Hepatocyte (in vitro differentiated cells): ENCODE data around the gene C2orf92. TPM values are rescaled to one million over a fixed set of nuclear protein-coding genes. Genes with fewer than 3 reads are reported as not detected.
A peak's percentile ranks its signal among the peaks of the same experiment; 100 is the strongest.

Experiments used
- DNase-seq: peaks from one replicate; pipeline ENCODE4 v3.0.0-alpha.2; 2016; ENCODE audit warnings: low spot score
- H2AFZ ChIP-seq: fragments of 200-600 bp; sonication (generic); 2 replicates; pipeline ENCODE4 v1.6.0; 2016; ENCODE audit warnings: antibody characterized with exemption, mild to moderate bottlenecking
- H3K27ac ChIP-seq: fragments of 200-600 bp; sonication (generic); 2 replicates; pipeline ENCODE4 v1.5.1; 2016; ENCODE audit warnings: mild to moderate bottlenecking
- H3K27me3 ChIP-seq: fragments of 200-600 bp; sonication (generic); 2 replicates; pipeline ENCODE4 v1.6.1; 2016
- H3K36me3 ChIP-seq: fragments of 200-600 bp; sonication (generic); replicated peaks from 2 replicates; pipeline ENCODE4 v1.5.1; 2016; ENCODE audit warnings: low read depth; ENCODE audit not compliant: insufficient read depth
- H3K4me1 ChIP-seq: fragments of 200-600 bp; sonication (generic); 2 replicates; pipeline ENCODE4 v1.5.1; 2016; ENCODE audit warnings: mild to moderate bottlenecking, moderate library complexity; ENCODE audit not compliant: insufficient read depth
- H3K4me2 ChIP-seq: fragments of 200-600 bp; sonication (generic); 2 replicates; pipeline ENCODE4 v1.6.0; 2016
- H3K4me3 ChIP-seq: fragments of 200-600 bp; sonication (generic); 2 replicates; pipeline ENCODE4 v1.5.1; 2016; ENCODE audit warnings: mild to moderate bottlenecking
- H3K79me2 ChIP-seq: fragments of 200-600 bp; sonication (generic); 2 replicates; pipeline ENCODE4 v1.6.0; 2017; ENCODE audit warnings: mild to moderate bottlenecking
- H3K9me2 ChIP-seq: fragments of 200-600 bp; sonication (generic); replicated peaks from 2 replicates; pipeline ENCODE4 v1.6.0; 2017; ENCODE audit warnings: mild to moderate bottlenecking; ENCODE audit not compliant: insufficient read depth
- H3K9me3 ChIP-seq: fragments of 200-600 bp; sonication (generic); 2 replicates; pipeline ENCODE4 v1.5.1; 2016; ENCODE audit warnings: low read depth, mild to moderate bottlenecking
- H4K20me1 ChIP-seq: fragments of 200-600 bp; sonication (generic); 2 replicates; pipeline ENCODE4 v1.6.0; 2016; ENCODE audit warnings: mild to moderate bottlenecking; ENCODE audit not compliant: insufficient read depth, poor library complexity, severe bottlenecking
- EZH2 ChIP-seq: fragments of 200-600 bp; sonication (generic); IDR thresholded peaks from 2 replicates; pipeline ENCODE4 v1.6.1; 2016; ENCODE audit warnings: antibody characterized with exemption, mild to moderate bottlenecking, borderline replicate concordance
- EZH2phosphoT487 ChIP-seq: fragments of 200-600 bp; sonication (generic); IDR thresholded peaks from one replicate; pipeline ENCODE4 v1.6.1; 2018; ENCODE audit warnings: antibody characterized with exemption, mild to moderate bottlenecking, low read depth, moderate library complexity; ENCODE audit not compliant: unreplicated experiment, severe bottlenecking
- WGBS: methylation state at CpG from one replicate; pipeline ENCODE4 v1.1.6; 2016; ENCODE audit warnings: low lambda C conversion rate; ENCODE audit errors: missing lambda C conversion rate; 5-methylcytosine and 5-hydroxymethylcytosine counted together
- polyA plus RNA-seq: library from polyadenylated mRNA; unstranded; fragments of >200 nt; fragmentation: Nextera tagmentation; extraction: Ambion mirVana; gene quantifications from 2 replicates; pipeline ENCODE4 v1.2.1, GENCODE V29; 2016
- total RNA-seq: library from RNA; depleted of rRNA; stranded (reverse); fragments of >200 nt; gene quantifications from 2 replicates; pipeline ENCODE4 v1.2.3, GENCODE V29; 2014
- TF ChIP-seq, protein P1 (sequence below): fragments of 200-600 bp; sonication (generic); IDR thresholded peaks from 2 replicates; pipeline ENCODE4 v1.5.1; 2016; ENCODE audit warnings: antibody characterized with exemption, mild to moderate bottlenecking; ENCODE audit not compliant: poor library complexity

C2orf92 gene
- total and polyA plus RNA-seq, 2 experiments from 2014 or later, result 2.1 to 4.5 TPM

DNA sequence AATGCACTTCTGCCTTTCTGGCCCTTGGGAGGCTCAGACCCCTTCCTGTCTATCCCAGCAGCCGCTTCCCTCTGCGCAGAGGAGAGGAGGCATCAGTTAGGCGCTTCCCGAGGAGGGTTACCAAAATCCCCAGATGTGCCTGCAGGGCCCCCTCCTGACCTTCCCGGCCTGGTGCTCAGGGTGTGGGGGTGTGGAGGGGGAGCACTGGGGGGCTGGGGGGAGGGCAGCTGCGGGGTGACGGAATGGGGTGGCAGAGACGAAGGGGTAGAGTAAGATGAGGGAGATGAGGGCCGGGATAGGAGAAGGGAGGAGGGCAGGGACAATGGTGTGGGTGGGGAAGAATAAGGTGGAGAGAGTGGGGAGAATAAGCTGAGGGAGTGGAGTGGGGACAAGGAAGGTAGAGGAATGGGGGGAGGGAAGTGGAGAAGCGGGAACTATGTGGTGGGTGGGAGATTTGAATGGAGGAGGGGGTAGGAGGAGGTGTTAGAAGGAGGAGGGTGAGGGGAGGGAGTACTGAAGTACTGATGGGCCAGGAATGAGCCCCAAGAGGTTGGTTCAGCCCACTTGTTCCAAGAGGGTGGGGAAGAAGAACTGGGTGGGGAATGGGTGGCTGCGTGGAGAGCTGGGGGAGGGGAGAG lies 37.3 kb downstream of the C2orf92 start:
- DNase-seq, result peak; percentile 2
- H3K9me3 ChIP-seq, result no peaks in the 10 kb centered on the region
- H3K4me2 ChIP-seq, result no peak overlapping the region
- H3K79me2 ChIP-seq, result no peaks in the 10 kb centered on the region
- H3K4me3 ChIP-seq, result no peak overlapping the region
- 87% methylated on average over 9 of the region's 11 CpGs for WGBS
- no peaks in the 10 kb centered on the region for H3K9me2 ChIP-seq
- H3K4me1 ChIP-seq, result no peaks in the 10 kb centered on the region
- H3K27ac ChIP-seq, result no peak overlapping the region
- H3K36me3 ChIP-seq, result no peaks in the 10 kb centered on the region
- no peak overlapping the region for H2AFZ ChIP-seq
- no peaks in the 10 kb centered on the region for H4K20me1 ChIP-seq
- no peaks in the 10 kb centered on the region for H3K27me3 ChIP-seq
- TF ChIP-seq EZH2phosphoT487 (no peak), EZH2 (no peak)
- TF ChIP-seq, protein P1, sequence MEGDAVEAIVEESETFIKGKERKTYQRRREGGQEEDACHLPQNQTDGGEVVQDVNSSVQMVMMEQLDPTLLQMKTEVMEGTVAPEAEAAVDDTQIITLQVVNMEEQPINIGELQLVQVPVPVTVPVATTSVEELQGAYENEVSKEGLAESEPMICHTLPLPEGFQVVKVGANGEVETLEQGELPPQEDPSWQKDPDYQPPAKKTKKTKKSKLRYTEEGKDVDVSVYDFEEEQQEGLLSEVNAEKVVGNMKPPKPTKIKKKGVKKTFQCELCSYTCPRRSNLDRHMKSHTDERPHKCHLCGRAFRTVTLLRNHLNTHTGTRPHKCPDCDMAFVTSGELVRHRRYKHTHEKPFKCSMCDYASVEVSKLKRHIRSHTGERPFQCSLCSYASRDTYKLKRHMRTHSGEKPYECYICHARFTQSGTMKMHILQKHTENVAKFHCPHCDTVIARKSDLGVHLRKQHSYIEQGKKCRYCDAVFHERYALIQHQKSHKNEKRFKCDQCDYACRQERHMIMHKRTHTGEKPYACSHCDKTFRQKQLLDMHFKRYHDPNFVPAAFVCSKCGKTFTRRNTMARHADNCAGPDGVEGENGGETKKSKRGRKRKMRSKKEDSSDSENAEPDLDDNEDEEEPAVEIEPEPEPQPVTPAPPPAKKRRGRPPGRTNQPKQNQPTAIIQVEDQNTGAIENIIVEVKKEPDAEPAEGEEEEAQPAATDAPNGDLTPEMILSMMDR, result no peak

DNA sequence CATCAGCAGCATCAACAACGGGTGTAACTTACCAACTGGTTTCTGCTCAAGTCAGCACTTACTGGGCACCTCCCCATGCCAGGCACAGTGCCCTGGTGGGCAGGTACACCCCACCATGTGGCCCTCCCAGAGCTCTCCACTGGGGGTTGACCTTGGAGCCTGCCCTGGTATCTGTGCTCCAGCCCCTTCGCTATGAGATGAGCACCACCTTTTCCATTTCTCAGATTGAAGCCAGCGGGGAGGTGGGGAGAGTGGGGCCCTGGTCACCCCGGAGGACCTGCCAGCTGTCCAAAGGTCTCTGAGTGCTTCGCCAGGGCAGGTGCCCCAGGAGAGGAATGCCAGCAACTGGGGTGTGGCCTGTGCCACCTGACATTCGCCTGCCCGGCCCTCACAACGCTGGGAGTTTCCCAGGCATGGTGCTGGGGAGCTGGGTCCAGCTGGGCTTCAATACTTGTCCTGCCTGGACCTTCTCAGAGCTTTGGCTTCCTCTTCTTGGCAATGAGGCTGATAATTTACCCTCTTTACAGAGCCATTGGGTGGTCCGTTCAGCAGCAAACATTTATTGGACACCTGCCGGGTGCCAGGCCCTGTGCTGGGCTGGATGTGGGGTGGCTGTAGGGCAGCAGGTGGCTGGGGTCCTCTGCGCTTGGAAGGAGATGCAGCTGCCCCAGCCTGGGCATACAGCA lies 38.0 kb downstream of the C2orf92 start:
- TF ChIP-seq, protein P1, result no peak
- TF ChIP-seq EZH2phosphoT487, result no peak
- no peak for TF ChIP-seq EZH2
- H3K27ac ChIP-seq, result no peak overlapping the region
- WGBS, result 91% methylated on average over 11 of the region's 11 CpGs
- H3K9me3 ChIP-seq, result no peaks in the 10 kb centered on the region
- H3K9me2 ChIP-seq, result no peaks in the 10 kb centered on the region
- no peak overlapping the region for H3K4me3 ChIP-seq
- no peaks in the 10 kb centered on the region for H3K4me1 ChIP-seq
- H3K79me2 ChIP-seq, result no peaks in the 10 kb centered on the region
- H4K20me1 ChIP-seq, result no peaks in the 10 kb centered on the region
- no peaks in the 10 kb centered on the region for H3K36me3 ChIP-seq
- no peak overlapping the region for H3K4me2 ChIP-seq
- H3K27me3 ChIP-seq, result no peaks in the 10 kb centered on the region
- peak; percentile 2 for DNase-seq
- H2AFZ ChIP-seq, result no peak overlapping the region

DNA sequence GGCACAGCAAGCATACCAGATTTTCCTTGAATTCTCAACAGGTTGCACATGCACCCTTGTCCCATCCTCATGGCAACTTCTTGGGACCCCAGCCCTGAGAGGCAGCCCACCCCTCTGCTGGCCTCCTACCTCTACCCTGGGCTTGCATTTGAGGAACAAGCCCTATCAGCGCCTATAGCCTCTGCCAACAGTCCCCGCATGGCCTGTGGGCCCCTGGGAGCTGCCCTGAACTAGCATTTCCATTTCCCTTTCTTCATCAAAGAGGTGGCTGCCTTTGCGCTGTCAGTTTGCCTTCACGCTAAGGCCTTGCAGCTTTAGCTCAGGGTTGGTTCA lies 38.5 kb downstream of the C2orf92 start:
- Histone ChIP-seq H3K36me3 (no peaks in the 10 kb centered on the region), H3K4me2 (no peak overlapping the region), H3K4me3 (no peak overlapping the region), H3K4me1 (no peaks in the 10 kb centered on the region), H3K27ac (no peak overlapping the region), H3K9me2 (no peaks in the 10 kb centered on the region), H3K9me3 (no peaks in the 10 kb centered on the region), H2AFZ (no peak overlapping the region), H4K20me1 (no peaks in the 10 kb centered on the region), H3K79me2 (no peaks in the 10 kb centered on the region), H3K27me3 (no peaks in the 10 kb centered on the region)
- DNase-seq, result no peak
- TF ChIP-seq, protein P1, result no peak
- TF ChIP-seq EZH2, result no peak
- no peak for TF ChIP-seq EZH2phosphoT487
- WGBS, result 86% methylated on average over 4 of the region's 4 CpGs
